Neural progenitor cell (in vitro differentiated cells): ENCODE data around the gene CLTCL1.

Experiments
- CTCF ChIP-seq: fragments of 200-600 bp; sonication (generic); IDR thresholded peaks from 2 replicates; pipeline ENCODE4 v1.5.1; 2017; ENCODE audit warnings: antibody characterized with exemption, mild to moderate bottlenecking
- EZH2 ChIP-seq: fragments of 200-600 bp; sonication (generic); IDR thresholded peaks from 2 replicates; pipeline ENCODE4 v1.6.1; 2017; ENCODE audit warnings: antibody characterized with exemption, mild to moderate bottlenecking, moderate library complexity
- EZH2phosphoT487 ChIP-seq: fragments of 200-600 bp; sonication (generic); IDR thresholded peaks from 2 replicates; pipeline ENCODE4 v1.6.1; 2017; ENCODE audit warnings: antibody characterized with exemption

- TF ChIP-seq CTCF (no peak), EZH2phosphoT487 (no peak), EZH2 (no peak)
Measured at GRCh38 chr22:19132693-19133400, 158.7 kb downstream of the CLTCL1 start.
